GM12864 (cell line): Measurements from ENCODE around the gene ZNF415.
"Not testable (repeated sequence)": the region's sequence is repeated elsewhere in the genome, so short reads cannot be mapped to it uniquely, and the experiment has no call there.

Experiments used
- DNase-seq: peaks from one replicate; pipeline ENCODE4 v3.0.0-alpha.2; 2011; ENCODE audit warnings: low read depth
- H3K4me3 ChIP-seq: 2 replicates; pipeline ENCODE4 v1.5.1; 2011; ENCODE audit warnings: mild to moderate bottlenecking, low read depth, low read length, control low read depth
- CTCF ChIP-seq: IDR thresholded peaks from 2 replicates; pipeline ENCODE4 v1.5.1; 2011; ENCODE audit warnings: low read depth, mild to moderate bottlenecking, moderate library complexity, low read length, control low read depth, inconsistent platforms; ENCODE audit errors: missing control alignments

Gene ZNF415

GRCh38 chr19:53102756-53103233 is 29.9 kb downstream of the ZNF415 start:
- H3K4me3 ChIP-seq, result peak overlapping the region; percentile 85
- no peak for DNase-seq
- TF ChIP-seq CTCF, result no peak

- DNase-seq, result no peak
- TF ChIP-seq CTCF, result no peak
- peak overlapping the region; percentile 85 for H3K4me3 ChIP-seq
These were observed 30.4 kb downstream of the ZNF415 start for GRCh38 chr19:53102206-53102755.

GRCh38 chr19:53101518-53101917 is 31.2 kb downstream of the ZNF415 start:
- no peak overlapping the region; the same call in 1 of the 2 replicates for H3K4me3 ChIP-seq
- no peak for TF ChIP-seq CTCF
- no peak for DNase-seq

GRCh38 chr19:53098570-53098969 is 34.1 kb downstream of the ZNF415 start:
- not testable (repeated sequence) for H3K4me3 ChIP-seq

GRCh38 chr19:53096982-53097690 is 35.6 kb downstream of the ZNF415 start:
- not testable (repeated sequence) for DNase-seq, H3K4me3 ChIP-seq

More at GRCh38 chr19:53098570-53098969, 34.1 kb downstream of the ZNF415 start:
- DNase-seq, result not testable (repeated sequence)

GRCh38 chr19:53096579-53096978 is 36.1 kb downstream of the ZNF415 start:
- DNase-seq, H3K4me3 ChIP-seq: not testable (repeated sequence)

- no peak overlapping the region for H3K4me3 ChIP-seq
- no peak for DNase-seq
- TF ChIP-seq CTCF, result no peak
These were observed 37.7 kb downstream of the ZNF415 start for GRCh38 chr19:53094754-53095575.

- no peak for TF ChIP-seq CTCF
- no peak for DNase-seq
- no peak overlapping the region for H3K4me3 ChIP-seq
These were observed 40.0 kb downstream of the ZNF415 start for GRCh38 chr19:53092723-53093122.
